SK-N-SH (cell line): ENCODE results near the gene MATN1. TPM values are rescaled to one million over a fixed set of nuclear protein-coding genes. Genes with fewer than 3 reads are reported as not detected.

Experiments used
- CTCF ChIA-PET: fragments of 300-600, 350-600 bp; formaldehyde crosslinking; extraction: SDS; loops from one replicate; lab custom pipeline; 2021; lab: Yijun Ruan, JAX
- POLR2A ChIA-PET: fragments of 350-600 bp; sonication (Branson Sonifier 250); formaldehyde crosslinking; extraction: SDS; loops from one replicate; lab custom pipeline; 2020; ENCODE audit warnings: antibody characterized with exemption, inconsistent platforms; lab: Yijun Ruan, JAX
- DNase-seq: peaks from one replicate; pipeline ENCODE4 v3.0.0; 2012
- H2AFZ ChIP-seq: fragments of 200-600 bp; sonication (generic); 2 replicates; pipeline ENCODE4 v1.8.1; 2016; ENCODE audit warnings: antibody characterized with exemption, mild to moderate bottlenecking, low read depth
- H3F3A ChIP-seq: fragments of 200-600 bp; sonication (generic); replicated peaks from 2 replicates; pipeline ENCODE3; 2016; ENCODE audit warnings: antibody characterized with exemption, mild to moderate bottlenecking; ENCODE audit not compliant: insufficient read depth
- H3K27ac ChIP-seq, 2 experiments: fragments of 200-500 bp in 1 of 2; fragments of 200-600 bp in 1 of 2; sonication (Bioruptor generic) in 1 of 2; sonication (generic), shearing (Covaris generic) in 1 of 2; 2 replicates each; pipeline versions ENCODE4 v1.5.1 to v1.6.1; 2014 to 2016; ENCODE audit warnings: low read depth in 2 of 2, inconsistent platforms in 1 of 2, low read length in 1 of 2, mild to moderate bottlenecking in 1 of 2, mixed read lengths in 1 of 2
- H3K27me3 ChIP-seq: fragments of 200-600 bp; sonication (generic), shearing (Covaris generic); 2 replicates; pipeline ENCODE4 v1.6.1; 2016; ENCODE audit warnings: mixed run types; ENCODE audit not compliant: insufficient read depth
- H3K36me3 ChIP-seq, 2 experiments: fragments of 200-500 bp in 1 of 2; fragments of 200-600 bp in 1 of 2; sonication (Bioruptor generic) in 1 of 2; sonication (generic) in 1 of 2; replicated peaks in 1 of 2; 2 replicates each; pipeline versions ENCODE3 to v1.5.1; 2014 to 2016; ENCODE audit warnings: low read length in 1 of 2, mild to moderate bottlenecking in 1 of 2; ENCODE audit not compliant: insufficient read depth in 2 of 2, control insufficient read depth in 1 of 2
- H3K4me1 ChIP-seq, 2 experiments: fragments of 200-500 bp in 1 of 2; fragments of 200-600 bp in 1 of 2; sonication (Bioruptor generic) in 1 of 2; sonication (generic), shearing (Covaris generic) in 1 of 2; 2 replicates each; pipeline versions ENCODE4 v1.5.1 to v1.6.1; 2014 to 2016; ENCODE audit warnings: low read depth in 1 of 2, low read length in 1 of 2, mixed run types in 1 of 2; ENCODE audit not compliant: insufficient read depth in 2 of 2, control insufficient read depth in 1 of 2
- H3K4me2 ChIP-seq: fragments of 200-600 bp; sonication (generic), shearing (Covaris generic); 2 replicates; pipeline ENCODE4 v1.6.1; 2017; ENCODE audit warnings: mixed run types
- H3K4me3 ChIP-seq, 2 experiments: fragments of 200-500 bp in 1 of 2; fragments of 200-600 bp in 1 of 2; sonication (Bioruptor generic) in 1 of 2; sonication (generic), shearing (Covaris generic) in 1 of 2; 2 replicates each; pipeline versions ENCODE4 v1.5.1 to v1.8.1; 2014 to 2016; ENCODE audit warnings: low read depth in 2 of 2, inconsistent platforms in 1 of 2, low read length in 1 of 2, mild to moderate bottlenecking in 1 of 2, mixed read lengths in 1 of 2, moderate library complexity in 1 of 2
- H3K79me2 ChIP-seq: fragments of 200-600 bp; sonication (generic); 2 replicates; pipeline ENCODE4 v1.8.1; 2017; ENCODE audit warnings: mild to moderate bottlenecking; ENCODE audit not compliant: insufficient read depth
- H3K9ac ChIP-seq: fragments of 200-600 bp; sonication (generic); 2 replicates; pipeline ENCODE4 v1.6.1; 2017; ENCODE audit warnings: mixed run types
- H3K9me2 ChIP-seq: fragments of 200-600 bp; sonication (generic); 2 replicates; pipeline ENCODE4 v1.6.1; 2017; ENCODE audit warnings: mixed run types
- H3K9me3 ChIP-seq: fragments of 200-600 bp; sonication (generic); 2 replicates; pipeline ENCODE4 v1.6.1; 2017; ENCODE audit warnings: mixed run types, mild to moderate bottlenecking, moderate library complexity
- H4K20me1 ChIP-seq: fragments of 200-600 bp; sonication (generic); 2 replicates; pipeline ENCODE4 v1.6.1; 2017; ENCODE audit warnings: mild to moderate bottlenecking, mixed run types; ENCODE audit not compliant: insufficient read depth
- CHD2 ChIP-seq: fragments of 150-350 bp; IDR thresholded peaks from 2 replicates; pipeline ENCODE4 v1.6.1; 2018; ENCODE audit warnings: low read length; ENCODE audit not compliant: partially characterized antibody
- ELF1 ChIP-seq: IDR thresholded peaks from 2 replicates; pipeline ENCODE4 v1.4.0; 2012
- EP300 ChIP-seq, 2 experiments: IDR thresholded peaks; 2 replicates each; pipeline versions ENCODE4 v1.4.0 to v1.6.1; 2012; ENCODE audit warnings: borderline replicate concordance in 1 of 2, low read depth in 1 of 2, low read length in 1 of 2
- FOSL2 ChIP-seq: IDR thresholded peaks from 2 replicates; pipeline ENCODE4 v1.4.0; 2012; ENCODE audit warnings: low read depth, mild to moderate bottlenecking, moderate library complexity, borderline replicate concordance
- FOXM1 ChIP-seq: IDR thresholded peaks from 2 replicates; pipeline ENCODE4 v1.4.0; 2012; ENCODE audit warnings: low read depth, mild to moderate bottlenecking
- GABPA ChIP-seq: IDR thresholded peaks from 2 replicates; pipeline ENCODE4 v1.4.0; 2012; ENCODE audit warnings: low read depth, mild to moderate bottlenecking
- GATA2 ChIP-seq: sonication (generic); formaldehyde crosslinking; IDR thresholded peaks from 2 replicates; pipeline ENCODE4 v1.5.0; 2020; ENCODE audit warnings: mild to moderate bottlenecking, missing genetic modification reagents
- JUND ChIP-seq: IDR thresholded peaks from 2 replicates; pipeline ENCODE4 v1.4.0; 2012
- MEF2A ChIP-seq: IDR thresholded peaks from 2 replicates; pipeline ENCODE4 v1.4.0; 2012; ENCODE audit warnings: low read depth, borderline replicate concordance
- RCOR1 ChIP-seq: fragments of 150-350 bp; IDR thresholded peaks from 2 replicates; pipeline ENCODE4 v1.6.1; 2017; ENCODE audit warnings: antibody characterized with exemption, low read length
- RXRA ChIP-seq: IDR thresholded peaks from 2 replicates; pipeline ENCODE4 v1.4.0; 2012; ENCODE audit warnings: low read depth, mild to moderate bottlenecking, borderline replicate concordance
- TAF1 ChIP-seq: IDR thresholded peaks from 2 replicates; pipeline ENCODE4 v1.6.1; 2012; ENCODE audit warnings: low read depth, mild to moderate bottlenecking, low read length, moderate library complexity, borderline replicate concordance
- TCF12 ChIP-seq: IDR thresholded peaks from 2 replicates; pipeline ENCODE4 v1.4.0; 2012
- YY1 ChIP-seq: IDR thresholded peaks from 2 replicates; pipeline ENCODE4 v1.4.0; 2012; ENCODE audit warnings: low read depth, mild to moderate bottlenecking
- WGBS: methylation state at CpG from one replicate; pipeline ENCODE4 v1.1.6; 2017; ENCODE audit warnings: low lambda C conversion rate; 5-methylcytosine and 5-hydroxymethylcytosine counted together
- polyA plus RNA-seq, 3 experiments: library from polyadenylated mRNA; depleted of rRNA; stranded (reverse); fragments of >200 nt; gene quantifications; 2 replicates each; pipeline ENCODE4 v1.2.3, GENCODE V29; 2012
- TF ChIP-seq, protein P1 (sequence below): fragments of 150-350 bp; IDR thresholded peaks from 2 replicates; pipeline ENCODE4 v1.6.1; 2017; ENCODE audit warnings: antibody characterized with exemption, low read length, low read depth, borderline replicate concordance
- TF ChIP-seq, protein P2 (sequence below): fragments of 150-350 bp; IDR thresholded peaks from 2 replicates; pipeline ENCODE4 v1.6.1; 2016; ENCODE audit warnings: mild to moderate bottlenecking, low read depth, low read length
- TF ChIP-seq, protein P3 (sequence below): IDR thresholded peaks from 2 replicates; pipeline ENCODE4 v1.4.0; 2012; ENCODE audit warnings: low read depth
- TF ChIP-seq, protein P4 (sequence below): IDR thresholded peaks from 2 replicates; pipeline ENCODE4 v1.4.0; 2012; ENCODE audit warnings: low read depth, borderline replicate concordance

MATN1 gene
- polyA plus RNA-seq, 1 of the 3 experiments (the other 2 are of a cell fraction), result 0.23 TPM

DNA sequence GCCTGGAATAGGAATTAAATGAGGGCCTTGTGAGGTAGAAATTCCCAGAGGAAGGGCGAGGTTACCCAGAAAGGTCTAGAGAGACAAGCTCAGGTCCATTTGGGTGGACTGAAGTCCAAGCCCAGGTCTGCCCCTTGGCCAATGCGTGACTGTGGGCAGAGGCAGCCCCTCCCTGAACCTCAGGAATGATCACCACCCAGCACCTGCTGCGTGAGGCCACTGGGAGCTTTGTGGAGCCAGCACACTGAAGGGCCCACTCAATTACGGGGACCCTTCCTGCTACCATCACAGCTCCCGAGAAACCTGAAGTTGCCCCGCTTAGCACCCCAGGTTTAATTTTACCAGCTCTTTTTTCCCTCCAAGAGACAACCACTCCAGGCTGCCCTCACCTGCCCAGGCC is 6.5 kb upstream of the MATN1 start:
- no peak overlapping the region for H3K4me3 ChIP-seq
- no peaks in the 10 kb centered on the region for H3K27me3 ChIP-seq
- H3K79me2 ChIP-seq, result no peaks in the 10 kb centered on the region
- ChIA-PET POLR2A (no interaction called here), CTCF (interaction anchor here (1.1 to 14.9 kb wide), 5 partner anchors 11 to 182 kb away, joined by 4 to 377 read pairs (median 11); no protein-coding TSS in a partner anchor)
- peaks cover 0 to 6% of the 10 kb centered on the region in 2 experiments for H3K36me3 ChIP-seq
- H3K9me2 ChIP-seq, result no peaks in the 10 kb centered on the region
- no peak overlapping the region for H2AFZ ChIP-seq
- no peak overlapping the region for H3K9ac ChIP-seq
- 83% methylated on average over 2 of the region's 6 CpGs for WGBS
- TF ChIP-seq ELF1 (no peak), RCOR1 (no peak), TAF1 (no peak), GABPA (no peak), YY1 (no peak), FOSL2 (no peak), GATA2 (CRISPR knock-in tag) (no peak), JUND (no peak), TCF12 (no peak), EP300 (IDR thresholded peaks at IDR 0.05; ENCODE audit: borderline replicate concordance in 1 of 2, low read depth in 1 of 2, low read length in 1 of 2) (no peak), FOXM1 (no peak), CHD2 (no peak), RXRA (no peak), MEF2A (no peak)
- TF ChIP-seq, protein P1, sequence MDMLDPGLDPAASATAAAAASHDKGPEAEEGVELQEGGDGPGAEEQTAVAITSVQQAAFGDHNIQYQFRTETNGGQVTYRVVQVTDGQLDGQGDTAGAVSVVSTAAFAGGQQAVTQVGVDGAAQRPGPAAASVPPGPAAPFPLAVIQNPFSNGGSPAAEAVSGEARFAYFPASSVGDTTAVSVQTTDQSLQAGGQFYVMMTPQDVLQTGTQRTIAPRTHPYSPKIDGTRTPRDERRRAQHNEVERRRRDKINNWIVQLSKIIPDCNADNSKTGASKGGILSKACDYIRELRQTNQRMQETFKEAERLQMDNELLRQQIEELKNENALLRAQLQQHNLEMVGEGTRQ, result no peak
- TF ChIP-seq, protein P2, sequence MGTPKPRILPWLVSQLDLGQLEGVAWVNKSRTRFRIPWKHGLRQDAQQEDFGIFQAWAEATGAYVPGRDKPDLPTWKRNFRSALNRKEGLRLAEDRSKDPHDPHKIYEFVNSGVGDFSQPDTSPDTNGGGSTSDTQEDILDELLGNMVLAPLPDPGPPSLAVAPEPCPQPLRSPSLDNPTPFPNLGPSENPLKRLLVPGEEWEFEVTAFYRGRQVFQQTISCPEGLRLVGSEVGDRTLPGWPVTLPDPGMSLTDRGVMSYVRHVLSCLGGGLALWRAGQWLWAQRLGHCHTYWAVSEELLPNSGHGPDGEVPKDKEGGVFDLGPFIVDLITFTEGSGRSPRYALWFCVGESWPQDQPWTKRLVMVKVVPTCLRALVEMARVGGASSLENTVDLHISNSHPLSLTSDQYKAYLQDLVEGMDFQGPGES, result no peak
- TF ChIP-seq, protein P3, sequence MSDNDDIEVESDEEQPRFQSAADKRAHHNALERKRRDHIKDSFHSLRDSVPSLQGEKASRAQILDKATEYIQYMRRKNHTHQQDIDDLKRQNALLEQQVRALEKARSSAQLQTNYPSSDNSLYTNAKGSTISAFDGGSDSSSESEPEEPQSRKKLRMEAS, result no peak
- TF ChIP-seq, protein P4, sequence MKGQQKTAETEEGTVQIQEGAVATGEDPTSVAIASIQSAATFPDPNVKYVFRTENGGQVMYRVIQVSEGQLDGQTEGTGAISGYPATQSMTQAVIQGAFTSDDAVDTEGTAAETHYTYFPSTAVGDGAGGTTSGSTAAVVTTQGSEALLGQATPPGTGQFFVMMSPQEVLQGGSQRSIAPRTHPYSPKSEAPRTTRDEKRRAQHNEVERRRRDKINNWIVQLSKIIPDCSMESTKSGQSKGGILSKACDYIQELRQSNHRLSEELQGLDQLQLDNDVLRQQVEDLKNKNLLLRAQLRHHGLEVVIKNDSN, result no peak
- no peak for DNase-seq
- no peaks in the 10 kb centered on the region for H4K20me1 ChIP-seq
- H3K9me3 ChIP-seq, result no peaks in the 10 kb centered on the region
- H3K4me1 ChIP-seq, result peaks cover 6% of the 10 kb centered on the region in 2 experiments; a peak in 3 of 4 replicates
- no peak overlapping the region for H3K27ac ChIP-seq
- no peak overlapping the region for H3K4me2 ChIP-seq
- H3F3A ChIP-seq, result peaks cover 11% of the 10 kb centered on the region
